GM19099 (cell line): ENCODE results near the gene TBC1D14.
A peak's percentile ranks its signal among the peaks of the same experiment; 100 is the strongest.

Source experiments
- POLR2A ChIP-seq: IDR thresholded peaks from 3 replicates; pipeline ENCODE4 v1.6.1; 2011; ENCODE audit warnings: low read depth; ENCODE audit not compliant: insufficient read length; ENCODE audit errors: extremely low read depth

The TBC1D14 gene

GRCh38 chr4:6972911-6973310 is 63.3 kb downstream of the TBC1D14 start:
- no peak for TF ChIP-seq POLR2A

DNA sequence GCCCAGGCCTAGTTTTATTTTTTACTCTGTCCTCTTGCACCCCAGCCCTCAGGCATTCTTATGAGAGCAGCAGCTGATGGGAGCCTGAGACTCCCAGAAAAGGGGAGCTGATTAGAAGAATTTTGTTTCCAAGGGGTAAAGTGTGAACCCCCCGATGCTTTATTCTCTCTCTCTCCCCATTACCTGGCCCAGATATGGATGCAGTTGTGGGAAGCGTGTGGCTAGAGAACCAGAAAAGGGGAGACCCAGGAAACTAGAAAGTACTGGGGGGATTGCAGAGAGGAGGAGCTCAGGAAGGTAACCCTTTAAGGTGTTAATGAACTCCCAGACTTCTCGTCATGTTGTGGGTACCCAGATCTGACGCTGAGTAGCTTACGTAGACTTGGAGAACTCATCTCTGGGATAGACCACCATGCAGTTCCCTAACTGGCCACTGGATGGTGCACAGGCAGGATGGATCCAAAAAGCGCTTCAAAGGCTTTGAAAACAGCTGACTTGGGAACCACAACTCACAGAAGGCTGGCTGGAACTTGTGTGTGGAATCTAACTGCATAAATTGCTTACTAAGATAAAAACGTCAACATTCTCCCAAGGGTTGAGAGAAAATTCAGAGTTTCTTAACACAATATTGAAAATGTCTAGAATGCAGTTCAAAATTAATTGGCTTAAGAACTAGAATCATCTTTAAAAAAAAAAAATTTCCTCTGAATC is 64.7 kb downstream of the TBC1D14 start:
- no peak for TF ChIP-seq POLR2A

DNA sequence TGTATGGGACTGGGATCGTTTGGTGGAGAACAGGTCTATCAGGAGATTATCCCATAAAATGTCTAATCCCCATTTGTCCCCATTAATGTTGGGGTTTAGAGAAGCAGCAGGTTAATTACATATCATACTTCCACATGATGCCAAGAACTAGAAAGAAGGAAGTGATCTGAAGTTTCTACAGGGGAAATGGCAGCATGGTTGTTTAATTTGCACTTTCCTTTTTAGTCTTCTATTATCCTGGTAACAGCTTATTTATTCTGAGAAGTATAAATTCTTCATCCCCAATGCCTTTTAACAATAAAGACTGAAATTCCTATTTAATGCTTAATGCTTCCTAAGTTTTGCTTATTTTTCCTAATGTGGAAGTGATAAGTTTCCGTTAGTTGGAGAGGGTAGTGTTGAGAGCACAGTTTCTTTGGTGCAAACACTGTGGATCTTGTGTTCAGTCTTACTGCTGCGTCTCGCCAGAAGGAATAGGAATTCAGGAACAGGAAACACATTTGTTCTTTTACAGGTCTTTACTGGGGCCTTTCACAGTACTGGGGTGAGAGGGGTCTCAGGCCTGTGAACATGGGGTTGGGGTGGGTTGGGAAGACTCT is 74.0 kb downstream of the TBC1D14 start:
- no peak for TF ChIP-seq POLR2A

DNA sequence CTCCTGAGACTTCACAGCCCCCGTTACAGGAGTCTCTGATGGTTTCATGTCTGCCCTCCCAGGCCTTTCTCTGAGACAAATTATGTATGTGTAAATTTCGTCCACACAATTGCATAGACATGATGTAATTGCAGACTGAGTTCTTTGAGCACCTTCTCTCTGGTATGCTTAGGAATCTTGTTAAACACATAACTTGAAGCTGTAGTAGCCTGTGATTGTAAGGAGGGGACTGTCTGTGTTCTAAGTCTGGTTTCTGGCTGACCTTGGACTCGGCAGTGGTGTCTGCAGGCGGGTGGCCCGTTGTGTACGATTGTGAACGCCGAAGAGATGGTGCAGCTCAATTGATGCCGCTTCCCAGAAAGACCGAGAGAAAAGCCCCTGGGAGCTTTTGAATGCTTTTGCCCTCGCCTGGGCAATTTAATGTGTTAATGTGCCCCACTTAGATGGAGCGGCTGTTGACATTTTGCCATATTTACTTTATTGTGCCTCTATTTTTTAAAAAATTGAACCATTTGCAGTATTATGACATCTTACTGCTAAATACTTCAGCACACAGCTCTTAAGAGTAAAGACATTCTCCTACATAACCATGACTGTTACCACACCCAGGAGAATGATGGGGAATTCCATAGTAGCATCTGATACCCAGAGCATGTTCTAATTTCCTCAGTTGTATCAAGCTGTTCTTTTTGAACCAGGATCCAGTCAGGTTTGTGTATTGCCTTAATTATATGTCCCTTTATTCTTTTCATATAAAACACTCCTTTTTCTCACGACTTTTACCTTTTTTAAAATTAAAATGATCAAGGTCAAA is 75.2 kb downstream of the TBC1D14 start:
- TF ChIP-seq POLR2A: no peak

GRCh38 chr4:6986072-6986780 is 76.6 kb downstream of the TBC1D14 start:
- no peak for TF ChIP-seq POLR2A

GRCh38 chr4:6986781-6987587 is 77.4 kb downstream of the TBC1D14 start:
- TF ChIP-seq POLR2A: peak; percentile 69

DNA sequence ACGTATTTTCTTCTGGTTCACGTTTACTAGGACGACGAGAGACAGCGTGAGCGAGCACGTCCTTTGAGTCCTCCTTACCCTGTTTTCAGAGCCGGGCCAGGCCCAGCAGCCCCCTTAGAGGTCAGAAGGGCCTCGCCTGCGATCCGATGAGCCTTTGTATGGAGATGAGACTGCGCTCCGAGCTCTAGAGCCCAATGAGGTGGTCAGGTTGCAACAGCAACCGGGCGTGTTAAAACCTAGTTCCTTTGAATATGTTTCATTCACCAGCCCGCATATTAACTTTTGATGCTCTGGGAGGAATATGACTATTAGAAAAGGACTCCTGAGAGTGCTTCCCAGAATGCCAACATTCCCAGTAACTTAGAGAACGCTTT is 77.9 kb downstream of the TBC1D14 start:
- TF ChIP-seq POLR2A: no peak

GRCh38 chr4:6988016-6988715 is 78.5 kb downstream of the TBC1D14 start:
- no peak for TF ChIP-seq POLR2A

DNA sequence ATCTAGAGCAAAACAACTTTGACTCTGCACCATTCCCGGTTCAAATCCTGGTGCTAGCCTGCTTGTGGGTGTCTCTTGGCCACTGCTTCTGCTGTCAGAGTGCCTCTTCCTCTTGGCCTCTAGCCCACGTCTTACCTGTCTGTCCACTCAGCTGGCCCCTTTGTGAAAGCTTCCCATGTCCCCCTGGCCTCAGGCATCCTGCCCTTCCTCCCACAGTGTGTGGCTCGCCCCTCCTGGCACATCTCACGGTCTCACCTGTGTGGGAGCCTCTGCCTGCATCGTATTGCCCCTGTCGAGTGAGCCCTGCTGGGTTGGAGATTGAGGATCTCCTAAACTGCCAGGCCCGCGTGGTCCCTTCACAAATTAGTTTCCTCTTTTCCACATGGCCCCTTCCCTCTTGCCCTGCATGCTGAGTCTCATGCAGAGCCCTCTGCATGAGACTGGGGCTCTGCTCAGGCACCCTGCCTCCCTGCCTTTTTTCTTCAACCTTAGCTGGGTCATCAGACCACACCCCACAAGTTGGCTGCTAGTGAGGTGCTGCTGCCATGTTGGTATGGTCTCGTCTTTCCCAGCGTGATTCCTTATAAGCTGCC is 79.8 kb downstream of the TBC1D14 start:
- TF ChIP-seq POLR2A: no peak

DNA sequence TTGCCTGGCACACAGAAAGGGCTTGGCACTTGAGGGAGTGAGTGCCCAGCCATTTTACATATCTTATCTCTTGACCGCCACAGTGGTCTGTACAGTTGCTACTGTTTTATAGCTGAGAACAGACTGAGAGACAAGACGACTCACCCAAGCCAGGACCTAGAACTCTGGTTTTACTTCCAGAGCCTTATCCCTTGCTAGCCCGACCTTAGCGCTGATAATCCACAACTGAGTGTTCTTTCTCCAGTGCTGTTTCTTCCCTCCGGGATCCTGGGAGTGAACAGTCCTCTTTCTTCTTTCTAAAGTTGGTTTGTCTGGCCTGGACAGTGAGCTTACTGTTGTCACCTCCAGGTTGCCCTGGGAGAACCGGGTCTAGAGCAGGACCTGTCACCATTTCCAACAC is 81.0 kb downstream of the TBC1D14 start:
- TF ChIP-seq POLR2A: no peak

GRCh38 chr4:6991249-6991648 is 81.6 kb downstream of the TBC1D14 start:
- no peak for TF ChIP-seq POLR2A

GRCh38 chr4:6991771-6992557 is 82.3 kb downstream of the TBC1D14 start:
- TF ChIP-seq POLR2A: no peak
